Prostate gland (tissue), 2 donors: ENCODE results near the gene LHCGR.

Experiments used
- CTCF ChIP-seq, 4 experiments: fragments of 200-600 bp in 2 of 4; fragments of 450-650 bp in 2 of 4; sonication (generic) in 2 of 4; IDR thresholded peaks; 1 replicate in 3 of 4; 2 replicates in 1 of 4; pipeline ENCODE4 v1.5.1; 2016 to 2019; ENCODE audit warnings: antibody characterized with exemption in 4 of 4, mild to moderate bottlenecking in 2 of 4, moderate library complexity in 2 of 4
- POLR2A ChIP-seq: fragments of 450-650 bp; IDR thresholded peaks from one replicate; pipeline ENCODE4 v1.6.1; 2016; ENCODE audit warnings: antibody characterized with exemption, mild to moderate bottlenecking
- POLR2AphosphoS5 ChIP-seq: sonication (generic); formaldehyde crosslinking; IDR thresholded peaks from one replicate; pipeline ENCODE4 v1.6.1; 2017; ENCODE audit warnings: antibody characterized with exemption

DNA sequence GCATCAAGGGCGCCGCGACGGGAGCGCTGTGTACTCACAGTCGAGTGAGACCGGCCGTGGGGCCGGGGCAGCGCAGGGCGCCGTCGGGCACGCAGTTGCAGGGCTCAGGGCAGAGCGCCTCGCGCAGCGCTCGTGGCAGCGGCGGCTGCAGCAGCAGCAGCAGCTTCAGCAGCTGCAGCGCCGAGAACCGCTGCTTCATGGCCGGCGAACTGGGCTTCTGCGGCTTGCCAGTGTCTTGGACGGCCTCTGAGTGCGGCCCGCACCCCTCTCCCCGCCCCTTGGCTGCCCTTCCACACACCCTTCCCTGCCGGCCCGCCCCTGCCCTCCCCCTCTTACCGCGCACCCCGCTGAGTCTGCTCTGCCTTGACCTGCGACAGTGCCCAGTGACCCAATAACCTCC, at the start of gene LHCGR:
- no peak for TF ChIP-seq CTCF (IDR thresholded peaks at IDR 0.05)
- no peak for TF ChIP-seq POLR2AphosphoS5
- TF ChIP-seq POLR2A, result no peak
